ENCODE results near the gene DIO2.

The DIO2 gene

DNA sequence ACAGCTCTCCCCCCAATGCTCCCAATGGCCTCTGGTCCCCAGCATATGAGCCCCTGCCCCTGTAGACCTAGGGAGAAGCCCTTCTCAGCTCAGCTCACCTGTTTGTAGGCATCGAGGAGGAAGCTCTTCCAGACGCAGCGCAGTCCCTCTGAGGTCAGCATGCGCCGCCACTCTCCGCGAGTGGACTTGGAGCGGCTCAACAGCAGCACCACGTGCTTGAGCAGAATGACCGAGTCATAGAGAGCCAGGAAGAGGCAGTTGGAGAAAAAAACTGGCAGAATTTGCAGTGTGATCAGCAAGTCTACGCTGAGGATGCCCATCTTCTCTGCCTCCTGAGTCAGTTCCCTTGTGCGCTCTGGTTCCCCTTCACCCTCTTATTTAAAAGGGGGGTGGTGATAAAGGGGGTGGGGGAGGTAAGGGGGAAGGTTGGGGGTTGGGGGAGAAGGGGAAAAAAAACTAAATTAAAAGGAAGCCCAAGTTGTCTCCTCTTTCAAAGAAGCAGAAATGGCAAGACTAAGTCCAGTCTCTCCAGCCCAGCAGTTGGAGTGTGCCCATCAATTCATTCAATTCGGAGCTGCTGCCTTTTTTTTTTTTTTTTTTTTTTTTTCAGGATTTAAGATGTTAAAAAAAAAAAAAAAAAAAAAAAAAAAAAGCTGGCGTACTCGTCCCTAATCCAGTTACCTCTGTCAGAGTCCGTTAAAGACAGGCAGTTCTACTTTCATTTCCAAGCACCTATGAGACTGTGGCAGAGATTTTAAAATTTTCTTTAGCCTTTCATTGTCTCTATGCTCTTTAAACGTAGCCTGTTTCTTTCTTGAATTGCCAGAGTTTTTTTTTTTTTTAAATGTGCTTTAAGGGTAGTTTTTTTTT lies at the start of gene DIO2:
Gene DIO2 (minus strand): TSS at position 352 of the 870 bp plus-strand sequence. CDS start 32 bp downstream, at position 320.
- peak; percentile 27 for DNase-seq (ENCODE audit: low read depth)
- TF ChIP-seq, protein P1, sequence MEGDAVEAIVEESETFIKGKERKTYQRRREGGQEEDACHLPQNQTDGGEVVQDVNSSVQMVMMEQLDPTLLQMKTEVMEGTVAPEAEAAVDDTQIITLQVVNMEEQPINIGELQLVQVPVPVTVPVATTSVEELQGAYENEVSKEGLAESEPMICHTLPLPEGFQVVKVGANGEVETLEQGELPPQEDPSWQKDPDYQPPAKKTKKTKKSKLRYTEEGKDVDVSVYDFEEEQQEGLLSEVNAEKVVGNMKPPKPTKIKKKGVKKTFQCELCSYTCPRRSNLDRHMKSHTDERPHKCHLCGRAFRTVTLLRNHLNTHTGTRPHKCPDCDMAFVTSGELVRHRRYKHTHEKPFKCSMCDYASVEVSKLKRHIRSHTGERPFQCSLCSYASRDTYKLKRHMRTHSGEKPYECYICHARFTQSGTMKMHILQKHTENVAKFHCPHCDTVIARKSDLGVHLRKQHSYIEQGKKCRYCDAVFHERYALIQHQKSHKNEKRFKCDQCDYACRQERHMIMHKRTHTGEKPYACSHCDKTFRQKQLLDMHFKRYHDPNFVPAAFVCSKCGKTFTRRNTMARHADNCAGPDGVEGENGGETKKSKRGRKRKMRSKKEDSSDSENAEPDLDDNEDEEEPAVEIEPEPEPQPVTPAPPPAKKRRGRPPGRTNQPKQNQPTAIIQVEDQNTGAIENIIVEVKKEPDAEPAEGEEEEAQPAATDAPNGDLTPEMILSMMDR (IDR thresholded peaks at IDR 0.05; ENCODE audit: control insufficient read depth, insufficient read depth, low read depth, low read length, missing control alignments): no peak
- peak within 1 kb of the TSS; percentile 49 for H3K4me3 ChIP-seq (ENCODE audit: control insufficient read depth, low read depth, low read length)

DNA sequence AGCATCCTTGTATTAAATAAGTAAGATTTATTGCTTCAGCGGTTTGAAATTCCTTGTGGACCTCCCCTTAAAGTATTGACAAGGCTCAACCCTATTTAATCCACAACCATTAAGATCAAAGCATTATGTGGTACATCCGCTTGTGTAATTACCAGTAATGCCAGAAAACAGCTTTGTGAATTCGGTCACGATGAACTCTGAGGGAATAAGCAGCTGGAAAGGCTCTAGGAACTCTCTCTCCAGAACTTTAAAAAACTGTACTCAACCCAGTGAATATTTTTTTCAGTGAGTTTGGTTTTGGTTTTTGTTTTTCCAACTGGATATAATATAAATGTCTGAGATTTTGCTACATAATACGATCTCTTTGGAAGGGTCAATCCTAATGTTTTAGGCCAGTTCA lies 49.3 kb upstream of the DIO2 start:
- TF ChIP-seq, protein P1 (IDR thresholded peaks at IDR 0.05; ENCODE audit: control insufficient read depth, insufficient read depth, low read depth, low read length, missing control alignments): no peak
- no peak for DNase-seq (ENCODE audit: low read depth)

DNA sequence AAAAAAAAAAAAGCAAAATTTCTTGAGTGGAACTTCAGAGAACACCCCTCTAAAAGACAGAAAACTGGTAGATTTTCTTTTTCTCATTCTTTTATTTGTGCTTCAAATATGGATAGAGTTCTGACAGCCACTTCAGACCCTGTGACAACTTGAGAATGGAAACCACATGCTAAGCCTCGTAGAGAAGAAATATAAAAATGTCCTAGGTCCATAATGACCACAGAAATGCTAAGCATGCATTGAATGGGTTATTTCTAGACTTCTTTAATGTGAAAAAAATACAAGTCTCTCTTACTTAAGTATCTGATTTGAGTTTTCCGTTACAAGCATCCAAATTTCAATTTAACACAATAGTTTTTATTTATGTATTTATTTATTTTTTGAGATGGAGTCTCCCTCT lies 28.3 kb upstream of the DIO2 start:
- DNase-seq (ENCODE audit: low read depth): no peak
- TF ChIP-seq, protein P1 (IDR thresholded peaks at IDR 0.05; ENCODE audit: control insufficient read depth, insufficient read depth, low read depth, low read length, missing control alignments): no peak
- no peak overlapping the region for H3K4me3 ChIP-seq (ENCODE audit: control insufficient read depth, low read depth, low read length)

More for the DNA sequence above, 49.3 kb upstream of the DIO2 start:
- no peak overlapping the region for H3K4me3 ChIP-seq (ENCODE audit: control insufficient read depth, low read depth, low read length)

DNA sequence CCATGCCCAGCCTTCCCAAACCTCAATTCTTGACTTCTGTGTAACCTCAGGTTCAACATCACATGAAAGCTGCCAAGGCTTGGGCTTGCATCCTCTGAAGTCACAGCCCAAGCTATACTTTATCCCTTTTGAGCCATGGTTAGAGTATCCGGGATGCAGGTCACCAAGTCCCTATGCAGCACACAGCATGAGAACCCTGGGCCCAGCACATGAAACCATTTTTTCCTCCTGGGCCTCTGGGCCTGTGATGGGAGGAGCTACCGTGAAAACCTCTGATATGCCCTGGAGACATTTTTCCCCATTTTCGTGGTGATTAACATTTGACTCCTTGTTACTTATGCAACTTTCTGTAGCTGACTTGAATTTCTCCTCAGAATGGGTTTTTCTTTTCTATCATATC lies 25.8 kb upstream of the DIO2 start:
- no peak overlapping the region for H3K4me3 ChIP-seq (ENCODE audit: control insufficient read depth, low read depth, low read length)
- TF ChIP-seq, protein P1 (IDR thresholded peaks at IDR 0.05; ENCODE audit: control insufficient read depth, insufficient read depth, low read depth, low read length, missing control alignments): no peak
- DNase-seq (ENCODE audit: low read depth): no peak

DNA sequence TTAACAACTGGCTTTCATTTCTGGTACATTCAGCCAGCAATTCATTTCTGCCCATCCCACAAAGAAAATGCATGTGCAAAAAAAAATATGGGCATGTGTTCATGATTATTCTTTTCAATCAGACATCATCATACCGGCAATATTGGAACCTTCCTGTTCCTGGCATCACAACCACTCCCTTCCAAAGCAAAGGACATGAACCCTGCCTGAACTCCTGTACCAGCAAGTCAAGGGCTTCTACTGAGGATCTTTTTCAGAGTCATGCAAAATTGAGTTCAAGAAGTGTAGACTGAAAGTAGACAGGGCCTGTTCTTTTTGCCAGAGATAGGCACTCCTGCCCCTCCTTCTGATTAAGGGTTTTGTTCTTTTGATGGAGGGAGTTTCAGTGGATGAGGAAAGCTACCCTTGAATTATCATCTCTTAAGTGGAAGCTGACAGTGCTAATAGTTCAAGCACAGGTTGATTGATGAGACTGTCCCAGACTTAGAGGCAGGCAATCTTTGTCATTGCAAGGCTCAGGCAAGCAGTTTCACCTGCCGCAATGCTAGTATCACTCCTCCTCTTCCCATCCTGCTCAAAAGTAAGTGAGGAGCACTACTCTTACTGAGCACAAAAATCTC lies 22.3 kb upstream of the DIO2 start:
- TF ChIP-seq, protein P1 (IDR thresholded peaks at IDR 0.05; ENCODE audit: control insufficient read depth, insufficient read depth, low read depth, low read length, missing control alignments): no peak
- no peak for DNase-seq (ENCODE audit: low read depth)
- no peak overlapping the region for H3K4me3 ChIP-seq (ENCODE audit: control insufficient read depth, low read depth, low read length)

DNA sequence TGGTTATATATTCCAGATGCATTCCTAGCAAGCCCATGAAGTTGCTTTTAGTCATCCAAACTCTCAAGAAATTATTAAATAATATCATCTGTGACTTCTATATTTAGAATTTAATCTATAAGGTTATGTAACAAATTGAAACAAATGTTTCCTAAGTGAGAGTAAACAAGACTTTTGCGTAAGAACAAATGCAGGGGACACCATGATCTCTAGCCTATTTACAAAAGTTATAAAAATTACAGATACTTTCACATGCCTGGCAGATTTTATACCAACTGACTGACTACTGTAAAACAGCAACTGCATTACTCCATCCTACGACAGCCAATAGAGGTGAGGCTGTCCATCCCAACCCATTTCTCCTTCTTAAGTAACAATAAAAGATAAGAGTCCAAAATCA lies 20.4 kb upstream of the DIO2 start:
- DNase-seq (ENCODE audit: low read depth): no peak
- no peak overlapping the region for H3K4me3 ChIP-seq (ENCODE audit: control insufficient read depth, low read depth, low read length)
- TF ChIP-seq, protein P1 (IDR thresholded peaks at IDR 0.05; ENCODE audit: control insufficient read depth, insufficient read depth, low read depth, low read length, missing control alignments): no peak

Data from AG09309 (cell line).